Measurements from ENCODE around the gene PSIP1. TPM values are rescaled to one million over a fixed set of nuclear protein-coding genes. Genes with fewer than 3 reads are reported as not detected.

PSIP1 gene
- total RNA-seq, 4 donors from 2014 or later, result 12.7 to 206 (median 27.8) TPM

- no peaks in the 10 kb centered on the region for H3K27me3 ChIP-seq
- intact Hi-C loops (cut with DNase I; ENCODE audit: low total_unique reads), result no loop called here
- H3K4me3 ChIP-seq, result no peak overlapping the region
- DNase-seq, result no peak
- H3K9me3 ChIP-seq, result no peaks in the 10 kb centered on the region
- in situ Hi-C loops (cut with MboI; ENCODE audit: low pct_ligation_motif_present in 1 of 4, low pct_unique_long_range_greater_than_20kb in 1 of 4, low sequenced_read_pairs in 3 of 4), result no loop called here
- H3K27ac ChIP-seq, result no peak overlapping the region
- H3K36me3 ChIP-seq, result peaks cover 0 to 4% (median 2%) of the 10 kb centered on the region in 4 donors
- TF ChIP-seq POLR2AphosphoS5 (IDR thresholded peaks at IDR 0.05) (no peak), EP300 (IDR thresholded peaks at IDR 0.05; ENCODE audit: low read depth) (no peak), CTCF (IDR thresholded peaks at IDR 0.05) (no peak)
- no peaks in the 10 kb centered on the region for H3K4me1 ChIP-seq
- WGBS, 2 donors (ENCODE audit: low coverage in 1 of 2), result 88 to 89% methylated on average over 6 of the region's 6 CpGs
Observed at GRCh38 chr9:15484802-15485201, 26.0 kb downstream of the PSIP1 start.

GRCh38 chr9:15482146-15482545 lies 28.6 kb downstream of the PSIP1 start:
- DNase-seq, result no peak
- TF ChIP-seq CTCF (IDR thresholded peaks at IDR 0.05) (no peak), POLR2A (IDR thresholded peaks at IDR 0.05) (no peak), POLR2AphosphoS5 (IDR thresholded peaks at IDR 0.05) (no peak), EP300 (IDR thresholded peaks at IDR 0.05; ENCODE audit: low read depth) (no peak)
- 57 to 62% methylated on average over 1 of the region's 1 CpG for WGBS, 2 donors (ENCODE audit: low coverage in 1 of 2)
- Histone ChIP-seq H3K4me3 (no peak overlapping the region), H3K9me3 (no peaks in the 10 kb centered on the region), H3K27me3 (no peaks in the 10 kb centered on the region), H3K27ac (no peak overlapping the region), H3K36me3 (peaks cover 0 to 8% (median 2%) of the 10 kb centered on the region in 4 donors), H3K4me1 (no peaks in the 10 kb centered on the region)
- in situ Hi-C loops (cut with MboI; ENCODE audit: low pct_ligation_motif_present in 1 of 4, low pct_unique_long_range_greater_than_20kb in 1 of 4, low sequenced_read_pairs in 3 of 4) (no loop called here), intact Hi-C loops (cut with DNase I; ENCODE audit: low total_unique reads) (no loop called here)

GRCh38 chr9:15480028-15480427 lies 30.7 kb downstream of the PSIP1 start:
- Histone ChIP-seq H3K27ac (no peak overlapping the region), H3K9me3 (no peaks in the 10 kb centered on the region), H3K4me1 (no peaks in the 10 kb centered on the region), H3K4me3 (no peak overlapping the region), H3K36me3 (peaks cover 0 to 8% (median 3%) of the 10 kb centered on the region in 4 donors), H3K27me3 (no peaks in the 10 kb centered on the region)
- intact Hi-C loops (cut with DNase I; ENCODE audit: low total_unique reads), result no loop called here
- no peak for DNase-seq
- in situ Hi-C loops (cut with MboI; ENCODE audit: low pct_ligation_motif_present in 1 of 4, low pct_unique_long_range_greater_than_20kb in 1 of 4, low sequenced_read_pairs in 3 of 4), result no loop called here
- TF ChIP-seq POLR2A (IDR thresholded peaks at IDR 0.05) (no peak), CTCF (IDR thresholded peaks at IDR 0.05) (no peak), POLR2AphosphoS5 (IDR thresholded peaks at IDR 0.05) (no peak), EP300 (IDR thresholded peaks at IDR 0.05; ENCODE audit: low read depth) (no peak)
- 94 to 100% methylated on average over 1 of the region's 1 CpG for WGBS, 2 donors (ENCODE audit: low coverage in 1 of 2)

- Histone ChIP-seq H3K9me3 (no peaks in the 10 kb centered on the region), H3K36me3 (peaks cover 0 to 17% (median 3%) of the 10 kb centered on the region in 4 donors), H3K4me3 (no peak overlapping the region), H3K27me3 (no peaks in the 10 kb centered on the region), H3K4me1 (no peaks in the 10 kb centered on the region), H3K27ac (no peak overlapping the region)
- in situ Hi-C loops (cut with MboI; ENCODE audit: low pct_ligation_motif_present in 1 of 4, low pct_unique_long_range_greater_than_20kb in 1 of 4, low sequenced_read_pairs in 3 of 4), result no loop called here
- WGBS, 2 donors (ENCODE audit: low coverage in 1 of 2), result 77 to 81% methylated on average over 8 of the region's 8 CpGs
- intact Hi-C loops (cut with DNase I; ENCODE audit: low total_unique reads), result no loop called here
- TF ChIP-seq POLR2A (IDR thresholded peaks at IDR 0.05), result no peak
- TF ChIP-seq EP300 (IDR thresholded peaks at IDR 0.05; ENCODE audit: low read depth), result no peak
- TF ChIP-seq POLR2AphosphoS5 (IDR thresholded peaks at IDR 0.05), result no peak
- TF ChIP-seq CTCF (IDR thresholded peaks at IDR 0.05), result no peak
- no peak for DNase-seq
Observed at GRCh38 chr9:15475923-15476536, 34.7 kb downstream of the PSIP1 start.

Data from transverse colon (tissue), 4 donors.